NCI-H128 (cell line): Measurements from ENCODE around the gene AKT2.
"Not testable (repeated sequence)": the region's sequence is repeated elsewhere in the genome, so short reads cannot be mapped to it uniquely, and the experiment has no call there.

Source experiments
- DNase-seq: peaks from one replicate; lab custom pipeline; 2025; ENCODE audit not compliant: unreplicated experiment; lab: John Stamatoyannopoulos, UW

Gene AKT2

DNA sequence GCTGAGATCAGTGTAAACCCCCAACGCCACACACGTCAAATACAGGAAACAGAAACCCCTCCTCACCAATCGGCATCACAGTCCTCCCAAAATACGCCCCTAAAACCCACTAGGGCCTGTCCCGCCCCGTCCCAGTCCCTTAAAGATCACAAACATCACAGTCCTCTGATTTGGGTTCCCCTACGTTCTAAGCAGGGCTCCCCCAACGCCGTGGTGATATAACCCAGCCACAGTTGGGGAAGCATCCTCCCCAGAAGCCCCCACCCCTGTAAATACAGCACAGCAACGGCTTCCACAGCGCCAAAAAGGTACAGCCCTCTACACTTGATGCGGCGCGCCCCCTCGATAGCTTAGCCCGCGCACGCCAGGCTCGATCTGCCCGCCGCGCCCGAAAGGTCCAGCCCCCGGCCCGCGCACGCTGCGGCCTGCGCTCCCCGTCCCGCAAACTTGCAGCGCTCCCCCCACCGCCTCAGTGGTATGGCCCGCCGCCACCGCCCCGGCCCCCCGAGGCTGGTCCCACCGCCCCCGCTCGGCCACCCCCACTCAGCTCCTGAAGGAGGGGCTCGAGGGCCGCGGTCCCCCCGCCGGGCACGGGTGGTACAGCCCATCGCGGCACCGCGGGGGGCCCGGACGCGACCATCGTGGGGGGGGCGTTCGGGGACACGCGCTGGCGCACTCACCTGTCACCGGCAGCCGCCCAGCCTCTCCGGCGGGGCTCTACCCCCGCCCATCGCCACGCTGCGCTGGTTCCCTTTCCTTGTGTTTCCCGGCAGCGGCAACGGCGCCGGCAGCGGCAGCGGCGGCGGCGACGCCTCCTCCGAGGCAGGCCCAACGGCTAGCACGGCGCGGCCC lies at the start of gene AKT2:
TSS of gene AKT2 (minus strand) at position 845 of the 852 bp plus-strand sequence. CDS start 20,078 bp downstream, outside the sequence.
- DNase-seq: no peak

GRCh38 chr19:40333083-40333482 lies 47.9 kb upstream of the AKT2 start:
- DNase-seq: not testable (repeated sequence)

- DNase-seq: no peak
Measured at GRCh38 chr19:40332669-40333068, 47.5 kb upstream of the AKT2 start.

DNA sequence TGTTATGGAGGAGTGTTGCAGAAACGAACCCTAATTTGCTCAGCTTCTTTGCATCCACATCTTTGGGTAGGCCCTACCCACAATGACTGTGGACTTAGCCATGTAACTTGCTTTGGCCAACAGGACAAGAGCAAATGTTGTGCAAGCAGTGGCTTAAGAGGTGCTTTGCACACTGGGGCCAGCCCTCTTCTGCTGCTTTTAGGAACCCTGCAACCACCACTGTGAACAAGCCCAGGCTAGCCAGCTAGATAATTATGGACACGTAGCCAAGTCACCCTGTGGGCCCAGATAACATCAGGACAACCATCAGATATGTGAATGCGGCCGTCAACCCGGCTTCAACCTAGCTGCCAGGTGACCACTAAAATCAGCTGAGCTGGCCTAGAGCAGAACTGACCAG lies 45.9 kb upstream of the AKT2 start:
- no peak for DNase-seq

GRCh38 chr19:40326201-40326600 lies 41.1 kb upstream of the AKT2 start:
- DNase-seq: no peak

- DNase-seq: no peak
Measured at GRCh38 chr19:40323705-40324104, 38.6 kb upstream of the AKT2 start.

GRCh38 chr19:40322951-40323615 lies 37.9 kb upstream of the AKT2 start:
- DNase-seq: no peak

- DNase-seq: no peak
Measured at GRCh38 chr19:40322271-40322610, 37.1 kb upstream of the AKT2 start.

DNA sequence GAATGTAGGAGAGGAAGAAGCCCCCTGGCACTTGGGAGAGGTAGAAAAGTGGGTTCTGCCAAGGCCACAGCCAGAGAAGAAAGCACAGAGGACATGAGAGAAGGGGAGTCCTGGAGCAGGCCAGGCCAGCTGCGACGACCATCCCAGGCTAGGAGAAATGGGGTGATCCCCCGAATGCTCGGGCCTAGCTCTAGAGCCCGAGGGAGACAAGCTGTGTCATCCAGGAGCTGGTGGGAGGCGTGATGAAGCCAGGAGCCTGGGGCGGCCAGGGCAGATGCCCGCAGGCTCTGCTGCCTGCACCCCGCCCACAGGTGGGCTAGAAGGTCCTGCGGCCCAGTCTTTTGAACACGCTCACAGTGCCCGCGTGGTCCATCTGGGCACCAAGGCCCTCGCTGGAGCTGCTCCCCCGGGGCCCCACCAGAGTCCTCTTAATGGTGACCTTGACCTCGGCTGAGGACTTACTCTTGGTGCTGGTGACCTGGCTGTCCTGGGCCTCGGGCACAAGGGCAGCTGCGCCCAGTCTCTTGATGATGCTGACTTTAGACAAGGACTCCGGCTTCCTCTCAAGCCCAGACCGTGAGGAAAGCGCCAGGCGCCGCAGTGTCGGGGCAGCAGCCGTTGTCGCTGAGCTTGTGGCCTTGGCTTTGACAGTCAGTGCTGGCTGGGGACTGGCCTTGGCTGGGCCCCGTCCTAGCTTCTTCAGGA lies 36.6 kb upstream of the AKT2 start:
- DNase-seq: no peak

DNA sequence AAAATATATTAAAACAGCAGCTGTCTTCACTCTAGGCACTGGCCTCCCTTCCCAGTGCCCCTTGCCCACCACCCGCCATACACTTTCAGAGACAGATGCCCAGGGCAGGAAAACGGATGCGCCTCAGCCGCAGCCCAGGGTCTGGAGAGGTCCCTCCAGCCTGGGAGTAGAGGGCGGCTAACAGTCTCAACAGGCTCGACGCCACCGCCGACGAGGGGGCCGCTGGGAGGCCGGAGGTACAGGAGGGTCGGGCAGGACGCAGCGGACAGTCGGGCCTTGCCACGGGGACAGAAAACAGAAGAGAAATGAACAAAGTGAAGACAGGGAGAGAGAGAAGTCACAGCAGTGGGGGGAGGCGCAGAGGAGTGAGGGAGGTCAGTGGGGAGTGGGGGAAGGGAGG lies 35.9 kb upstream of the AKT2 start:
- no peak for DNase-seq

DNA sequence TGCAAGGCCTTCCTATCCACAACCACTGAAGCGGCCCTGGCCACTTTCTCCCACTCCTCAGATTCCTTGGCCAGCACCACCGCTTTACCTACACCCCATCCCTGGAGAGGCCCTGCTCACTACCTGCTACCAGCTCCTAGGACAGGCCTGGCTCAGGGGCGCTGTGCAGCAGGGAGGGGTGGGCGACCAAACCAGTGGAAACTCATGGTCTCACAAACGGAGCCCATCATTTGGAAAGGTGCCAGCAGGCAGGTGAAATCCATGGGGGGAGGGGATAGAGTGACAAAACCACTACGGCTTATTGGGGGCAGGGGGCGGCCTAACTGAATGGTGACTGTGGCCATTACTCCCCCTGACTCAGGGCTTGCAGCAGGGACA lies 35.4 kb upstream of the AKT2 start:
- no peak for DNase-seq

DNA sequence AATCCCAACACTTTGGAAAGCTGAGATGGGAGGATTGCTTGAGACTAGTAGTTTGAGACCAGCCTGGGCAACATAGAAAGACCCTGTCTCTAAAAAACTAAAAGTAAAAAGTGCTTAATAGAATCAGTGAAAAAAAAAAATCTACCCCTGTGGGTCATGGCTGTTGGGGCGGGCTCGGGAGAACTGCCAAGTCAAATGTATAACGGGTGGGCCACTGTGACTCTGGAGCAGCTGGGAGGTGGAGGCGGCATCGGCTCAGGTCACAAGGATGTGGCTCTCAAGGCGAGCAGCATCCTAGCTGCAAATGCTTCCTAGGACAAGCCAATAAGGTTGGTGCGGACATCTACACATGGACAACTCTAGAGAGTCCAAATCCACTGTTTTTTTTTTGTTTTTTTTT lies 32.2 kb upstream of the AKT2 start:
- no peak for DNase-seq

- DNase-seq: no peak
Measured at GRCh38 chr19:40315812-40316470, 30.8 kb upstream of the AKT2 start.

DNA sequence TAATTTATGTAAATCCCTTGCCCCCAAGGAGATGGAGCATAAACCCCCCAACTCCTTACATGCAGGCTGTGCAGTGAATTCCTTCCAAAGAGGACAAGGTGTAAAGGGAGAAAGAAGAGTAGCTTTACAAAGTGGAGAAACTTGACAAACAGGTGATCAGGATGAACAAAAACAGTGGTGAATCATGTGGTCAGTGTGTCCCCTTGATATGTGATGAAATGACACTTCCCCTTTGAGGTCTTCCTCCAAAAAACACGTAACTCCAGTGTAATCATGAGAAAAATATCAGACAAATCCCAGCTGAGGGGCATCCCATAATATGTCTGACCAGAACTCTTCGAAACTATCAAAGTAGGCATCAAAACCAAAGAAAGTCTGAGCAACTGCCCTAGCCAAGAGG lies 29.5 kb upstream of the AKT2 start:
- DNase-seq: no peak

- DNase-seq: no peak
Measured at GRCh38 chr19:40313229-40313983, 28.3 kb upstream of the AKT2 start.

GRCh38 chr19:40312533-40312932 lies 27.4 kb upstream of the AKT2 start:
- DNase-seq: no peak

GRCh38 chr19:40309666-40310065 lies 24.5 kb upstream of the AKT2 start:
- no peak for DNase-seq

GRCh38 chr19:40305403-40305802 lies 20.3 kb upstream of the AKT2 start:
- peak; percentile 55 for DNase-seq

- DNase-seq: no peak
Measured at GRCh38 chr19:40304306-40304705, 19.2 kb upstream of the AKT2 start.

DNA sequence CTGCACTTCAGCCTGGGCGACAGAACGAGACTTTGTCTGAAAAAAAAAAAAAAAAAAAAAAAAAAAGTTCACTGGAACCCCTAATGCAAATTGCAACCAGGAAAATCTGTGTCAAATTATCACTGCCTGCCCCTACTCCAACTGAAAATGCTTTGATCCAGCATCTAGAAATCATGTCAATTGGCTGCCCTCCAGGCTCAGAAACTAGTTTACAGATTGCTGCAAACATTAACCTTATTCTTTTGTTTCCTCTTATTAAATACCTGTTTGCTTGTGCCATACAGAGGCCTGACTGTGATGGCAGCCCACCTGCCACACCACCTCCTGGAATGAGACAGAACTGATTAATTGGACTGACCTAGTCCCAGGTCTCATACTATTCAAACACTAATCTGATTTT lies 18.6 kb upstream of the AKT2 start:
- no peak for DNase-seq
